Right atrium auricular region (tissue), 2 donors: ENCODE measurements around the gene DLGAP1. TPM values are rescaled to one million over a fixed set of nuclear protein-coding genes. Genes with fewer than 3 reads are reported as not detected.

Source experiments
- DNase-seq: peaks from one replicate; pipeline ENCODE4 v3.0.0-alpha.2; 2019; ENCODE audit warnings: low spot score
- H3K27ac ChIP-seq, 2 donors: fragments of 200-600 bp; sonication (generic); 1 replicate in 1 of 2; 2 replicates in 1 of 2; pipeline ENCODE4 v1.5.1; 2016 to 2019
- H3K27me3 ChIP-seq, 2 donors: fragments of 200-600 bp; sonication (generic); one replicate each; pipeline versions ENCODE4 v1.5.1 to v1.6.0; 2017 to 2019
- H3K36me3 ChIP-seq: fragments of 200-600 bp; sonication (generic); one replicate; pipeline ENCODE4 v1.5.1; 2016
- H3K4me1 ChIP-seq, 2 donors: fragments of 200-600 bp; sonication (generic); one replicate each; pipeline versions ENCODE4 v1.5.1 to v1.6.0; 2017 to 2019
- H3K4me3 ChIP-seq, 2 donors: fragments of 200-600 bp; sonication (generic); 1 replicate in 1 of 2; 2 replicates in 1 of 2; pipeline ENCODE4 v1.5.1; 2017 to 2019; ENCODE audit warnings: mild to moderate bottlenecking in 1 of 2, moderate library complexity in 1 of 2
- H3K9me3 ChIP-seq, 2 donors: fragments of 200-600 bp; sonication (generic); one replicate each; pipeline ENCODE4 v1.5.1; 2019
- total RNA-seq, 2 donors: library from RNA; depleted of rRNA; stranded (reverse); fragments of >200 nt; gene quantifications; one replicate each; pipeline ENCODE4 v1.1.0, GENCODE V29; 2016
- TF ChIP-seq, protein P1 (sequence below), 2 donors: fragments of 200-600 bp; sonication (generic); IDR thresholded peaks; one replicate each; pipeline ENCODE4 v1.5.1; 2019; ENCODE audit warnings: antibody characterized with exemption in 2 of 2

DLGAP1 gene
- total RNA-seq, 2 donors from 2014 or later, result 0.56 to 1.1 TPM

DNA sequence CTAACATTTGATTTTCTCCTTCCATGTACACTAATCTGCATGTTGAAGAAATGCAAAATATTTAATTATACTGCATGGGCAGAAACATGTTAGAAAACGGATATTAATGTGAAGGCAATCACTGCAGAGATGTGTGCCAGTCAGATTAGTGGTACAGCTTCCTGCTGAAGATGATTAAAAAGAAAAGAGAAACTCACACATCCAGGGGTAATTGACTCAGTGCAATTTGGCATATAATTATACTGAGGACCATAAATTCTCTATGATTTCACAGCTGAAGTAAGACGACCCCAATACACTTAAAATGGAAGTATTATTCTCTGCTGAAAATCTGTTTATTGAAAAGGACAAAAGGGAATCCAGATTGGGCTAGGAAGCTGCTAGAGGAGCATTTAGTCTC, 761.7 kb downstream of the DLGAP1 start:
- TF ChIP-seq, protein P1, sequence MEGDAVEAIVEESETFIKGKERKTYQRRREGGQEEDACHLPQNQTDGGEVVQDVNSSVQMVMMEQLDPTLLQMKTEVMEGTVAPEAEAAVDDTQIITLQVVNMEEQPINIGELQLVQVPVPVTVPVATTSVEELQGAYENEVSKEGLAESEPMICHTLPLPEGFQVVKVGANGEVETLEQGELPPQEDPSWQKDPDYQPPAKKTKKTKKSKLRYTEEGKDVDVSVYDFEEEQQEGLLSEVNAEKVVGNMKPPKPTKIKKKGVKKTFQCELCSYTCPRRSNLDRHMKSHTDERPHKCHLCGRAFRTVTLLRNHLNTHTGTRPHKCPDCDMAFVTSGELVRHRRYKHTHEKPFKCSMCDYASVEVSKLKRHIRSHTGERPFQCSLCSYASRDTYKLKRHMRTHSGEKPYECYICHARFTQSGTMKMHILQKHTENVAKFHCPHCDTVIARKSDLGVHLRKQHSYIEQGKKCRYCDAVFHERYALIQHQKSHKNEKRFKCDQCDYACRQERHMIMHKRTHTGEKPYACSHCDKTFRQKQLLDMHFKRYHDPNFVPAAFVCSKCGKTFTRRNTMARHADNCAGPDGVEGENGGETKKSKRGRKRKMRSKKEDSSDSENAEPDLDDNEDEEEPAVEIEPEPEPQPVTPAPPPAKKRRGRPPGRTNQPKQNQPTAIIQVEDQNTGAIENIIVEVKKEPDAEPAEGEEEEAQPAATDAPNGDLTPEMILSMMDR (IDR thresholded peaks at IDR 0.05), result no peak
- Histone ChIP-seq H3K27ac (no peak overlapping the region), H3K36me3 (no peaks in the 10 kb centered on the region), H3K9me3 (no peaks in the 10 kb centered on the region), H3K4me1 (no peaks in the 10 kb centered on the region), H3K27me3 (no peaks in the 10 kb centered on the region), H3K4me3 (no peak overlapping the region)
- DNase-seq, result no peak

DNA sequence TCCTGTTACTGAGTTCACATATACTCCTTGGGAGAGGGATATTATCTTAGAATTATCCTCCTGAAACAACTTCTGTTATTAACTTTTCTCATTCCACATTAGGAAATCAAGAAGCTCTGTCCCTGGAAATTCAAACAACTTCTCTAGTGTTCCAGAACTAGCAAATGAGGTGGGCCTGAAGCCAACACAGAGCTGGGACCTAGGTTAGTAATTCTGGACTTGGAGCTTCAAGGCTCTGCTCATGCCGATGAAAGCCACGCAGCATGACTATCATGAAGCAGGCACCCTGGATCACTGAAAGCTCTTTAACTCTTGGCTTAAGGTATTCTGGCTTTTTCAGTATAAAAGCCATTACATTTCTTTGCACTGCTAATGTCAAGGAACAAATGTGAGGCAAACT, 762.4 kb downstream of the DLGAP1 start:
- Histone ChIP-seq H3K4me1 (no peaks in the 10 kb centered on the region), H3K36me3 (no peaks in the 10 kb centered on the region), H3K9me3 (no peaks in the 10 kb centered on the region), H3K27ac (no peak overlapping the region), H3K27me3 (no peaks in the 10 kb centered on the region), H3K4me3 (no peak overlapping the region)
- no peak for DNase-seq
- TF ChIP-seq, protein P1 (IDR thresholded peaks at IDR 0.05), result no peak

DNA sequence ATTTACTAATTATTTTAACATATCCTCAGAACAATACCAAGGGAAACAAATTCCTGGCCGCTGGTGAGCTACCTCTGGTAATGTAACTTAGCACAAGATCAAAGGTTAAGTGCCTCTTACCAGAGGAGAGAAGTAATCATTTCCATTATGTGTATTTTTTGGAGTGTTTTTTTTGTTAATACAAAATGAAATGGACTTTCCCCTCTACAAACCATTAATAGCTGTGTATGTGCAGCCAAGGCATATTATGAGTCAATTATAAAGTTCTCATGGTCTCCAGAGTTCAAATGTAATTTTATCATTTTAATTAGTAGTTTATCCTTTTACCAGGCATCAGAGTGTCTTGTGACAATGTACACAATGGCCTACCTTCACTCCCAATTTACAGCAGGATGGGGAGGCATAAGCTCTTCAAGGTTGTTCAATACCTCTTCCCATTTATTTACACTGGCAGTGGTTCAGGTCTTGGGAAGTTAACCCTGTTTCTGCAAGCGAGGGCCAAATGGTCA, 762.9 kb downstream of the DLGAP1 start:
- Histone ChIP-seq H3K27ac (no peak overlapping the region), H3K36me3 (no peaks in the 10 kb centered on the region), H3K27me3 (no peaks in the 10 kb centered on the region), H3K4me1 (no peaks in the 10 kb centered on the region), H3K9me3 (no peaks in the 10 kb centered on the region), H3K4me3 (no peak overlapping the region)
- TF ChIP-seq, protein P1 (IDR thresholded peaks at IDR 0.05), result no peak
- DNase-seq, result no peak

DNA sequence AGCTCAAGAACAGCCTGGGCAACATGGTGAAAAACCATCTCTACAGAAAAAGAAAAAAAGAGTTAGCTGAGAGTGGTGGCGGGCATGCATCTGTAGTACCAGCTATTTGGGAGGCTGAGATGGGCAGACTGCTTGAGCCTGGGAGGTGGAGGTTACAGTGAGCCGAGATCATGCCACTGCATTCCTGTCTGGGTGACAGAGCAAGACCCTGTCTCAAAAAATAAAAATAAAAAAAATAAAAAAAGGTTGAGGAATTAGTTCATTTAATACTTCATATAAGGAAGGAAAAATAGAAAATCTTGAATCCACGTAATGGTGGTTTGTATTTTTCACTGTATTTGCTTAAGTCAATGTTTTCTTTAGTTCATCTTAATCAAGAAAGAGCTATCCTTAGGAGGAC, 763.4 kb downstream of the DLGAP1 start:
- Histone ChIP-seq H3K9me3 (peaks cover 0 to 2% of the 10 kb centered on the region in 2 donors), H3K27me3 (no peaks in the 10 kb centered on the region), H3K4me3 (no peak overlapping the region), H3K27ac (no peak overlapping the region), H3K36me3 (no peaks in the 10 kb centered on the region), H3K4me1 (no peaks in the 10 kb centered on the region)
- TF ChIP-seq, protein P1 (IDR thresholded peaks at IDR 0.05), result no peak
- DNase-seq, result no peak

DNA sequence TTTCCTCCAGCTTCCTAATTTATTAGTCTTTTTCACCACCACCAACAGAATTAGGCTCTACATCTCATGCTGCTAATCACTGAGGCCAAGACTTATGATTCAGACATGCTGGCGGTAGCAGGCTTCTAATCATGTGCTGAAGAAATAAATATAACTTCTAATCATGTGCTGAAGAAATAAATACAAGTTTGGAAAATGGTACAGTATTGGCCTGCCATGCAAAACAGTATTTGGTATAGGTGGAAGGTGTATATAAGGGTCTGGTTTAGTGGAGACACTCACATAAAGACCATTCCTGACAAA, 764.4 kb downstream of the DLGAP1 start:
- H3K9me3 ChIP-seq, result peaks cover 0 to 6% of the 10 kb centered on the region in 2 donors
- no peaks in the 10 kb centered on the region for H3K27me3 ChIP-seq
- H3K36me3 ChIP-seq, result no peaks in the 10 kb centered on the region
- TF ChIP-seq, protein P1 (IDR thresholded peaks at IDR 0.05), result no peak
- H3K4me3 ChIP-seq, result no peak overlapping the region
- no peak overlapping the region for H3K27ac ChIP-seq
- no peaks in the 10 kb centered on the region for H3K4me1 ChIP-seq
- DNase-seq, result no peak

DNA sequence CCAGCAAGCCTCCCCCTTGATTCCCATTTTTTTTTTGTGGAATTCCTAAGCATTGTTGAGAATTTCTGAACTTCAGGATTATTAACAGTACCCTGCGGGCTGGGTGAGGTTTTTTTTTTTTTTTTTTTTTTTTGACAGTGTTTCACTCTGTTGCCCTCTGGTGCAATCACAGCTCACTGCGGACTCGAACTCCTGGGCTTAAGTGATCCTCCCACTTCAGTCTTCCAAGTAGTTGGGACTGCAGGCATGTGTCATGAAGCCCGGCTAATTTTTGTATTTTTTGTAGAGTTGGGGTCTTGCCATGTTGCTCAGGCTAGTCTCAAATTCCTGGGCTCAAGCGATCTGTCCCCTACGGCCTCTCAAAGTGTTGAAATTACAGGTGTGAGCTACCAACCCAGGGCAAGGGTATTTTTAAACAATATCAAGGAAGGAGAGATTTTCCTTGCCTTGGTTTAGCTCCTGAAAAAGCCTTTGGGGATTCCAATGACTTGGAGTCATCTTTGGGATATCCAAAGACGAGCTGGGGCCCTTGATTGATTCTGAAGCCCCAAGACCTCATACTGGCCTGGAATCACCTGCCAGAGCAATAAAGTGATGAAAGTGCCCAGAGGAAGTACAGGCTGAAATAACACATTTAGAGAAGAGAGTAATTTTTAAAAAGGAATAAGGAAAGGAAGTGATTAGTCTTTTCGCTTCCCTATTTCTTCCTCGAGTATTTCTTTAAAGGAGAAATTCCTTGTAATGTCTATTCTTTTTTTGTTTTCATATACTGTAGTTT, 764.9 kb downstream of the DLGAP1 start:
- no peaks in the 10 kb centered on the region for H3K4me1 ChIP-seq
- no peak overlapping the region for H3K27ac ChIP-seq
- H3K27me3 ChIP-seq, result no peaks in the 10 kb centered on the region
- H3K36me3 ChIP-seq, result no peaks in the 10 kb centered on the region
- peaks cover 0 to 6% of the 10 kb centered on the region in 2 donors for H3K9me3 ChIP-seq
- no peak for DNase-seq
- no peak overlapping the region for H3K4me3 ChIP-seq
- TF ChIP-seq, protein P1 (IDR thresholded peaks at IDR 0.05), result no peak
